Upper lobe of left lung (tissue), 4 donors: ENCODE data around the gene NISCH.

ENCODE experiments used
- CTCF ChIP-seq, 6 experiments: fragments of 450-650 bp in 4 of 6; fragments of 200-600 bp in 2 of 6; sonication (generic) in 2 of 6; IDR thresholded peaks; one replicate each; pipeline ENCODE4 v1.5.1; 2016 to 2019; ENCODE audit warnings: antibody characterized with exemption in 6 of 6
- POLR2A ChIP-seq, 4 donors: fragments of 450-650 bp; IDR thresholded peaks; one replicate each; pipeline ENCODE4 v1.5.1; 2016 to 2017; ENCODE audit warnings: antibody characterized with exemption in 4 of 4, mild to moderate bottlenecking in 2 of 4

- TF ChIP-seq CTCF (IDR thresholded peaks at IDR 0.05) (no peak), POLR2A (IDR thresholded peaks at IDR 0.05) (no peak)
These were observed 47.6 kb upstream of the NISCH start for GRCh38 chr3:52407779-52408178.
